OCI-M2 (cell line): ENCODE results near the gene FES.
"Not testable (repeated sequence)": the region's sequence is repeated elsewhere in the genome, so short reads cannot be mapped to it uniquely, and the experiment has no call there.

Experiments used
- DNase-seq: peaks from one replicate; lab custom pipeline; 2025; ENCODE audit not compliant: unreplicated experiment; lab: John Stamatoyannopoulos, UW

FES gene

DNA sequence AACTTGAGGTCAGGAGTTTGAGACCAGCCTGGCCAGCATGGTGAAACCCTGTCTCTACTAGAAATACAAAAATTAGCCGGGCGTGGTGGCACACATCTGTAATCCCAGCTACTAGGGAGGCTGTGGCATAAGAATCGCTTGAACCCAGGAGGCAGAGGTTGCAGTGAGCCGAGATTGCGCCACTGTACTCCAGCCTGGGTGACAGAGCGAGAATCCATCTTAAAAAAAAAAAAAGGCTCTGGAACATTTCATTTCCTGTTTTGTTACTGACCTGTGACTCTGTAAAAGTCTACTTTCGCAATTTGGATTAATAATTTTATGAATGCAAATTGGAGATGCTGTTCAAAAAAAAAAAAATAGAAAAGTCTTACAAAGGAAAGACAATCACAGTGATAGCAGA, 43.8 kb downstream of the FES start:
- not testable (repeated sequence) for DNase-seq

GRCh38 chr15:90929246-90930019, 45.1 kb downstream of the FES start:
- DNase-seq: no peak

DNA sequence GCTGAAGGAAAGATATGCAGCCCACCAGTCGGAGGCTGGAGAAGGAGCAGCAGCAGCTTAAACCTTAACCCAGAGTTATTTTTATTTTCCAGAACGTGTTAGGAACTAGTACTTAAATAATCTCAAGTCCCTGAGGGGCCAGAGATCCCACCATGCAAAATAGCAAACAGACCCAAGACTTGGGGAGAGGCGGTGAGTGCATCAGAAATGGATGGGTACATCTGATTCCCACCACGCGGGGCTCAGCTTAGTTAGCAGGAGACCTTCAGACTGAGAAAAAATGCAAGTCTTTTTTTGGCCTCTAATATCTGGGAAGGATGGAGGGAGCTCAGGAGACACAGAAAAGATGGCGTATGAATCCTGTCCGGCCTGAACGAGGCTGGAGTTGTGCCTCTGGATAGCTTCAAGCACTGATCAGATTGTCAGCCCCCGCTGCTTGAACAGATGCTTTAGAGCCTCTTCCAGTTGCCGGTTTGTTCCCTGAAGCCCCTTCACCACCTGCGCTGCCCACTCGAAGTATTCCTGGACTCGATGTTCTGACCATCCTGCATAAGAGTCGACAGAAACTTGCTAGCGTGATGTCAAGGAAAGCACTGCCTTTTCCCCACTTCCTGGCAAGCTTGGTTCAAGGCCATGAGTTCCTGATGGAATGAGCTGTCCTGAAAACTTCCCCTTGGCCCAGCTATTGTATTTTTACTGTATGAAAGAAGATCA, 46.7 kb downstream of the FES start:
- no peak for DNase-seq

DNA sequence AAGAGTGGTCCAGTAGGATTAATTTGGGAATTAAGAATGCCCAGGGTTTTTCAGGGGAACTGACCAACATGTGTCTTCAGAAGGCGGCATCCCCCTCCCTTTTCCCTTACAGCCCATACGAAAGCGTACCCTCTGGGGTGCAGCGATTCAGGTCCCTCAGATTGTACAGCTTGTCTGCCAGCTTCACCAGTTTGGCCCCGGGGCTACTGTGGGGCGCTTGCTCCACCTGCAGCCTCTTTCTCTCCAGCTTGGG, 47.2 kb downstream of the FES start:
- no peak for DNase-seq

- peak; percentile 66 for DNase-seq
Observed at GRCh38 chr15:90931828-90932659, 47.7 kb downstream of the FES start, which contains the start of gene HDDC3. Gene HDDC3, minus strand, starts transcription at chr15:90932549. Its CDS starts 9 bp downstream, at chr15:90932540.

DNA sequence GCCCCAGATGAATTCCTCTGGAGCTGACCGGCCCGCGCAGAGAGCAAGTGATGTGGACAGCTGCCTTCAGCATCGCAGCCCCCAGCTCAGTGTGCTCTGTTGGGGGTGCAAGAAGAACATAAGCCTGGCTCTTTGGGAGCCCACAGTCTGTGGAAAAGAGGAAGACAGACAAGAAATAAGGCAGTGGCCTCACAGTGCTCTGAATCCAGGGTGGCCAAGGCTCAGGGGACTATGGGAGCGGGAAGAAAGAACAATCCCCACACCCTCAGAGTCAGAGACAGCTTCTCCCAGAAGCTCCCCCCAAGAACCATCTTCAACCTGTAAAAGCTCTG, 48.3 kb downstream of the FES start:
- DNase-seq: no peak

DNA sequence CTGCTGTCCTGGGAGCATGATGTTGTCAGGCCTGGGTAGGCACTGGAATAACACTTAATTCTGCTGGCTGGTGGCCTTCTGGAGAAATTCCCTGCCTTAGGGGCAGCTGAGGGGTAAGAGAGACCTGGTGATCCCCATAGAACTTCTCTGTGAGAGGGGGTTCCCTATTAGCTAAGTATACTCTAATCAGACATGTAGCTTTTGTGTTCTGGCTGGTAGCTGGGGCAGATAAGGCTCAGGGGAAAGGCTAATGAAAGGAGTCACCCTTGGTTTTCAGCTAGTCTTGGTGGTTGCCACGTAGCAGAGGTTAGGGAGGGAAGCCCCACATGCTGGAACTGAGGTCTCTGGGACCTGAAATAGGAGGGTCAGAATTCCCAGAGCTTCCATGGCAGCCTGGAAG, 49.0 kb downstream of the FES start:
- DNase-seq: no peak

GRCh38 chr15:90934256-90934948, 50.1 kb downstream of the FES start:
- DNase-seq: no peak

DNA sequence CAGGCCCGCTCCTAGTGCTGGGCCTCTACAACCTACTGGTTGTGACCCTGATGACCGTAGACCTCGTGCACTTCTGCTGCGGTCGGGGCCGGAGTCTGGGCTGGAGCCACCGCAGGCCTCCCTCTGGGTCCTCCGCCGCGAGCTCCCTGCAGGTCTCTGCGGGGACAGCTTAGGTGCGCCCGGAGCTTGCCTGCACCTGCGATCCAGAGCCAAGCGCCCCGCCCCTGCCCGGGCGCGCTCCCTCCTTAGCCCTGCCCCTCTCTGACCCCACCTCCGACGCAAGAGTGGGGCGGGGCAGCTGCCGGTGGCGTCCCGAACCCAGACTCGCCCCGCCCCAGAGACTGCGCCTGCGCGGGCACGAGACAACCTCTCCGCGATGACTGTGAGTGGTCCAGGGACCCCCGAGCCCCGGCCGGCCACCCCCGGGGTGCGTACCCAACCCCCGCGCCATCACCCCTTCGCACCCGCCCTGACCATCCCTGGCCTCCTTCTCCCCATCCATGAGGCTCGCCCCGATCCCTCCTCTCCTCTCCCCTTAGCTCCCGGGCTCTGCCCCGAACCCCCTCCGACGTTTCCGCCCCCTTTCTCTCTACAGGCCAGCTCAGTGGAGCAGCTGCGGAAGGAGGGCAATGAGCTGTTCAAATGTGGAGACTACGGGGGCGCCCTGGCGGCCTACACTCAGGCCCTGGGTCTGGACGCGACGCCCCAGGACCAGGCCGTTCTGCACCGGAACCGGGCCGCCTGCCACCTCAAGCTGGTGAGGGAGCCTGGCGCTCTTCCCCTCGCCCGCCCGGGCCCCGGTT, 50.8 kb downstream of the FES start, which contains the start of gene UNC45A:
Gene UNC45A, plus strand, starts transcription at position 337 of the 803 bp plus-strand sequence. Its CDS starts 40 bp downstream, at position 377.
- DNase-seq: peak; percentile 77

DNA sequence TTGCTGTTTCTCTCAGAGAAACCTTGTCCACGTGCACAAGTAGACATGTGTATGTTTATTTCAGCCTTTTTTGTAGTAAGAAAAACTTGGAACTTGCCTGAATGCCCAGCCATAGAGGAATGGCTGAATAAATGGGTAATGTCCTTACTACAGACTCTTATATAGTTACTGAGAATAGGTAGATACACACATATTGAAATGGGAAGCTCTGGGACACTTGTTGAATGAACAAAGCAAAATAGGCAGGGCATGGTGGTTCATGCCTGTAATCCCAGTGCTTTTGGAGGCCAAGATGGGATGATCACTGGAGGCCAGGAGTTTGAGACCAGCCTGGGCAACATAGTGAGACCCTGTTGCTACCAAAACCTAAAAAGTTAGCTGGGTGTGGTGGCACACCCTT, 52.5 kb downstream of the FES start:
- DNase-seq: no peak

GRCh38 chr15:90938261-90938660, 54.0 kb downstream of the FES start:
- no peak for DNase-seq

- DNase-seq: no peak
Observed at GRCh38 chr15:90939756-90940155, 55.5 kb downstream of the FES start.

GRCh38 chr15:90941038-90941437, 56.7 kb downstream of the FES start:
- no peak for DNase-seq

GRCh38 chr15:90942354-90943120, 58.2 kb downstream of the FES start:
- no peak for DNase-seq

GRCh38 chr15:90945091-90945490, 60.8 kb downstream of the FES start:
- DNase-seq: no peak
